Activated CD8-positive, alpha-beta T cell treated with anti-CD3 and anti-CD28 coated beads, Interleukin-2, amount 10 ng/mL, durations not matched to agents 7 days and 5 days (primary cell): ENCODE data around the gene CCDC9B. TPM values are rescaled to one million over a fixed set of nuclear protein-coding genes. Genes with fewer than 3 reads are reported as not detected.

ENCODE experiments used
- ATAC-seq: fragments of 150-1000 bp; cut with Tn5 transposase; one replicate; pipeline ENCODE4 v1.10.0; 2021; ENCODE audit warnings: moderate library complexity
- CTCF ChIA-PET: fragments of 350-600 bp; sonication (Branson Sonifier 250); formaldehyde crosslinking; loops from one replicate; lab custom pipeline; 2021; ENCODE audit warnings: antibody characterized with exemption; lab: Charles Lee
- POLR2A ChIA-PET: fragments of 350-600 bp; sonication (Branson Sonifier 250); formaldehyde crosslinking; loops from one replicate; lab custom pipeline; 2021; ENCODE audit warnings: antibody characterized with exemption; lab: Charles Lee
- DNase-seq: peaks from one replicate; pipeline ENCODE4 v3.0.0-alpha.2; 2020
- H3K27ac Mint-ChIP-seq: one replicate; pipeline ENCODE4 v1.8.0; 2021; ENCODE audit warnings: mild to moderate bottlenecking, mixed read lengths
- H3K27me3 Mint-ChIP-seq: one replicate; pipeline ENCODE4 v1.8.0; 2021; ENCODE audit warnings: low read depth, mixed read lengths
- H3K36me3 Mint-ChIP-seq: one replicate; pipeline ENCODE4 v1.8.0; 2021; ENCODE audit warnings: low read depth, mixed read lengths
- H3K4me1 Mint-ChIP-seq: one replicate; pipeline ENCODE4 v1.8.0; 2021; ENCODE audit warnings: low read depth, mixed read lengths
- H3K4me3 Mint-ChIP-seq: one replicate; pipeline ENCODE4 v1.8.0; 2021; ENCODE audit warnings: mild to moderate bottlenecking, mixed read lengths
- H3K9me3 Mint-ChIP-seq: one replicate; pipeline ENCODE4 v1.8.0; 2022; ENCODE audit warnings: mixed read lengths; ENCODE audit not compliant: insufficient read depth
- total RNA-seq, 2 experiments: library from RNA; stranded (reverse); gene quantifications; one replicate each; pipeline ENCODE4 v1.2.3, GENCODE V29; 2021

Gene CCDC9B
- under 1 TPM; 0.76 to 0.84 TPM for total RNA-seq

GRCh38 chr15:40340740-40341400 is at the start of gene CCDC9B:
Gene CCDC9B (minus strand): TSS chr15:40340939. CDS start chr15:40340819, 120 bp downstream.
- Mint-ChIP-seq H3K4me3 (no peak within 1 kb of the TSS), H3K27me3 (no peaks in the 10 kb centered on the region), H3K36me3 (no peaks in the 10 kb centered on the region), H3K27ac (no peak within 1 kb of the TSS), H3K4me1 (peaks cover 13% of the 10 kb centered on the region), H3K9me3 (no peaks in the 10 kb centered on the region)
- DNase-seq (no peak), ATAC-seq (no peak)
- ChIA-PET CTCF (interaction anchor here (1.0 to 9.3 kb wide), 10 partner anchors 11 to 123 kb away, joined by 3 to 326 read pairs (median 14); partner anchors contain the start of genes INAFM2 and PLCB2), POLR2A (interaction anchor here (0.6 kb wide), 1 partner anchor 77 kb away, joined by 3 read pairs; no protein-coding TSS in a partner anchor)

- DNase-seq (no peak), ATAC-seq (no peak)
- peaks cover 76% of the 10 kb centered on the region for H3K36me3 Mint-ChIP-seq
- H3K4me3 Mint-ChIP-seq = no peak overlapping the region
- no peaks in the 10 kb centered on the region for H3K9me3 Mint-ChIP-seq
- no peaks in the 10 kb centered on the region for H3K27me3 Mint-ChIP-seq
- peaks cover 5% of the 10 kb centered on the region for H3K4me1 Mint-ChIP-seq
- POLR2A ChIA-PET = interaction anchor here (0.7 kb wide), 1 partner anchor 423 kb away, joined by 3 read pairs; no protein-coding TSS in a partner anchor
- CTCF ChIA-PET = interaction anchor here (0.7 to 1.6 kb wide), 4 partner anchors 8 to 46 kb away, joined by 3 to 6 read pairs (median 4); no protein-coding TSS in a partner anchor
- H3K27ac Mint-ChIP-seq = peak overlapping the region; percentile 5
Observed at GRCh38 chr15:40389824-40390595, 49.3 kb upstream of the CCDC9B start.

- no peak overlapping the region for H3K4me3 Mint-ChIP-seq
- DNase-seq = no peak
- H3K27me3 Mint-ChIP-seq = no peaks in the 10 kb centered on the region
- H3K4me1 Mint-ChIP-seq = peaks cover 13% of the 10 kb centered on the region
- peaks cover 79% of the 10 kb centered on the region for H3K36me3 Mint-ChIP-seq
- H3K27ac Mint-ChIP-seq = no peak overlapping the region
- no peaks in the 10 kb centered on the region for H3K9me3 Mint-ChIP-seq
- POLR2A ChIA-PET = no interaction called here
- CTCF ChIA-PET = interaction anchor here (0.7 to 1.6 kb wide), 4 partner anchors 9 to 45 kb away, joined by 3 to 6 read pairs (median 4); no protein-coding TSS in a partner anchor
- ATAC-seq = no peak
Observed at GRCh38 chr15:40388941-40389823, 48.4 kb upstream of the CCDC9B start.

GRCh38 chr15:40386480-40386879 is 45.7 kb upstream of the CCDC9B start:
- DNase-seq = no peak
- ChIA-PET CTCF (interaction anchor here (1.1 to 2.1 kb wide), 5 partner anchors 11 to 48 kb away, joined by 3 to 6 read pairs (median 5); partner anchors contain the start of gene IVD), POLR2A (interaction anchor here (0.9 kb wide), 1 partner anchor 16 kb away, joined by 3 read pairs; no protein-coding TSS in a partner anchor)
- H3K27me3 Mint-ChIP-seq = no peaks in the 10 kb centered on the region
- no peak overlapping the region for H3K4me3 Mint-ChIP-seq
- no peak overlapping the region for H3K27ac Mint-ChIP-seq
- H3K4me1 Mint-ChIP-seq = peaks cover 25% of the 10 kb centered on the region
- ATAC-seq = no peak
- H3K36me3 Mint-ChIP-seq = peaks cover 66% of the 10 kb centered on the region
- no peaks in the 10 kb centered on the region for H3K9me3 Mint-ChIP-seq

GRCh38 chr15:40382580-40383456 is 42.1 kb upstream of the CCDC9B start, which contains the start of gene KNSTRN:
Gene KNSTRN (plus strand): TSS chr15:40382721. CDS start chr15:40382836, 115 bp downstream.
- H3K36me3 Mint-ChIP-seq = peaks cover 39% of the 10 kb centered on the region
- ATAC-seq = peak; percentile 99
- CTCF ChIA-PET = interaction anchor here (1.0 to 6.5 kb wide), 8 partner anchors 11 to 165 kb away, joined by 3 to 35 read pairs (median 6); partner anchors contain the start of gene IVD

GRCh38 chr15:40381818-40382529 is 41.2 kb upstream of the CCDC9B start:
- no peak overlapping the region for H3K4me3 Mint-ChIP-seq
- ATAC-seq (no peak), DNase-seq (no peak)
- no peaks in the 10 kb centered on the region for H3K9me3 Mint-ChIP-seq
- H3K36me3 Mint-ChIP-seq = peaks cover 30% of the 10 kb centered on the region
- ChIA-PET CTCF (interaction anchor here (0.6 to 6.5 kb wide), 9 partner anchors 10 to 587 kb away, joined by 3 to 35 read pairs (median 5); partner anchors contain the start of gene IVD), POLR2A (interaction anchor here (0.6 to 2.2 kb wide), 7 partner anchors 10 to 32 kb away, joined by 3 to 14 read pairs (median 5); no protein-coding TSS in a partner anchor)
- H3K4me1 Mint-ChIP-seq = peaks cover 25% of the 10 kb centered on the region
- H3K27ac Mint-ChIP-seq = no peak overlapping the region
- H3K27me3 Mint-ChIP-seq = peaks cover 16% of the 10 kb centered on the region

More at GRCh38 chr15:40382580-40383456, 42.1 kb upstream of the CCDC9B start, which contains the start of gene KNSTRN:
- H3K9me3 Mint-ChIP-seq = no peaks in the 10 kb centered on the region
- H3K27ac Mint-ChIP-seq = peak within 1 kb of the TSS; percentile 84
- H3K4me1 Mint-ChIP-seq = peaks cover 25% of the 10 kb centered on the region
- H3K4me3 Mint-ChIP-seq = peak within 1 kb of the TSS; percentile 92
- peaks cover 9% of the 10 kb centered on the region for H3K27me3 Mint-ChIP-seq
- POLR2A ChIA-PET = interaction anchor here (0.6 to 2.2 kb wide), 9 partner anchors 9 to 166 kb away, joined by 3 to 14 read pairs (median 3); no protein-coding TSS in a partner anchor
- DNase-seq = peak; percentile 96

GRCh38 chr15:40380636-40381035 is 39.9 kb upstream of the CCDC9B start:
- peaks cover 20% of the 10 kb centered on the region for H3K36me3 Mint-ChIP-seq
- H3K27ac Mint-ChIP-seq = no peak overlapping the region
- DNase-seq (no peak), ATAC-seq (no peak)
- H3K4me3 Mint-ChIP-seq = no peak overlapping the region
- ChIA-PET CTCF (interaction anchor here (2.4 to 6.5 kb wide), 2 partner anchors 8 to 13 kb away, joined by 8 to 35 read pairs; no protein-coding TSS in a partner anchor), POLR2A (no interaction called here)
- H3K27me3 Mint-ChIP-seq = peaks cover 16% of the 10 kb centered on the region
- no peaks in the 10 kb centered on the region for H3K9me3 Mint-ChIP-seq
- H3K4me1 Mint-ChIP-seq = peaks cover 25% of the 10 kb centered on the region

- no peak for ATAC-seq
Observed at GRCh38 chr15:40379853-40380252, 39.1 kb upstream of the CCDC9B start.

GRCh38 chr15:40379374-40379773 is 38.6 kb upstream of the CCDC9B start:
- peaks cover 14% of the 10 kb centered on the region for H3K4me1 Mint-ChIP-seq
- ATAC-seq = no peak
- H3K4me3 Mint-ChIP-seq = no peak overlapping the region
- H3K36me3 Mint-ChIP-seq = peaks cover 10% of the 10 kb centered on the region
- ChIA-PET POLR2A (no interaction called here), CTCF (interaction anchor here (6.5 kb wide), 1 partner anchor 11 kb away, joined by 35 read pairs; no protein-coding TSS in a partner anchor)
- H3K27me3 Mint-ChIP-seq = peaks cover 16% of the 10 kb centered on the region
- no peaks in the 10 kb centered on the region for H3K9me3 Mint-ChIP-seq
- no peak overlapping the region for H3K27ac Mint-ChIP-seq
- DNase-seq = no peak

More at GRCh38 chr15:40379853-40380252, 39.1 kb upstream of the CCDC9B start:
- no peaks in the 10 kb centered on the region for H3K9me3 Mint-ChIP-seq
- ChIA-PET POLR2A (no interaction called here), CTCF (interaction anchor here (0.6 to 6.5 kb wide), 2 partner anchors 12 to 64 kb away, joined by 3 to 35 read pairs; no protein-coding TSS in a partner anchor)
- peaks cover 16% of the 10 kb centered on the region for H3K27me3 Mint-ChIP-seq
- no peak for DNase-seq
- no peak overlapping the region for H3K27ac Mint-ChIP-seq
- peaks cover 19% of the 10 kb centered on the region for H3K4me1 Mint-ChIP-seq
- H3K36me3 Mint-ChIP-seq = peaks cover 14% of the 10 kb centered on the region
- no peak overlapping the region for H3K4me3 Mint-ChIP-seq
